Endothelial cell (in vitro differentiated cells): Measurements from ENCODE around the gene VSX1. TPM values are rescaled to one million over a fixed set of nuclear protein-coding genes. Genes with fewer than 3 reads are reported as not detected.

Source experiments
- DNase-seq: peaks from one replicate; pipeline ENCODE4 v3.0.0; 2021; ENCODE audit warnings: low spot score
- H3K27ac Mint-ChIP-seq: one replicate; pipeline ENCODE4 v1.8.0; 2021; ENCODE audit warnings: mixed read lengths, inconsistent platforms; ENCODE audit not compliant: unreplicated experiment
- H3K27me3 Mint-ChIP-seq: one replicate; pipeline ENCODE4 v1.8.0; 2021; ENCODE audit warnings: mild to moderate bottlenecking, moderate library complexity, mixed read lengths, inconsistent platforms; ENCODE audit not compliant: unreplicated experiment
- H3K36me3 Mint-ChIP-seq: one replicate; pipeline ENCODE4 v1.8.0; 2021; ENCODE audit warnings: mild to moderate bottlenecking, low read depth, mixed read lengths, inconsistent platforms; ENCODE audit not compliant: unreplicated experiment
- H3K4me1 Mint-ChIP-seq: one replicate; pipeline ENCODE4 v1.8.0; 2021; ENCODE audit warnings: mild to moderate bottlenecking, mixed read lengths, inconsistent platforms; ENCODE audit not compliant: unreplicated experiment
- H3K4me3 Mint-ChIP-seq: one replicate; pipeline ENCODE4 v1.8.0; 2021; ENCODE audit warnings: mild to moderate bottlenecking, mixed read lengths, inconsistent platforms; ENCODE audit not compliant: unreplicated experiment
- H3K9me3 Mint-ChIP-seq: one replicate; pipeline ENCODE4 v1.8.0; 2021; ENCODE audit warnings: mixed read lengths, inconsistent platforms; ENCODE audit not compliant: unreplicated experiment
- total RNA-seq: library from RNA; stranded (reverse); fragmentation: NEBNext Ultra II Directional; extraction: Animal tissue kit (Norgen Biotek cat#: 25700); gene quantifications from one replicate; pipeline ENCODE4 v1.2.1, GENCODE V29; 2021; ENCODE audit not compliant: unreplicated experiment
- TF ChIP-seq, protein P1 (sequence below): fragments of 200-600 bp; sonication (generic); IDR thresholded peaks from one replicate; pipeline ENCODE4 v1.5.0; 2021; ENCODE audit warnings: antibody characterized with exemption; ENCODE audit not compliant: unreplicated experiment

The VSX1 gene
- total RNA-seq, 1 donor from 2014 or later = not detected

DNA sequence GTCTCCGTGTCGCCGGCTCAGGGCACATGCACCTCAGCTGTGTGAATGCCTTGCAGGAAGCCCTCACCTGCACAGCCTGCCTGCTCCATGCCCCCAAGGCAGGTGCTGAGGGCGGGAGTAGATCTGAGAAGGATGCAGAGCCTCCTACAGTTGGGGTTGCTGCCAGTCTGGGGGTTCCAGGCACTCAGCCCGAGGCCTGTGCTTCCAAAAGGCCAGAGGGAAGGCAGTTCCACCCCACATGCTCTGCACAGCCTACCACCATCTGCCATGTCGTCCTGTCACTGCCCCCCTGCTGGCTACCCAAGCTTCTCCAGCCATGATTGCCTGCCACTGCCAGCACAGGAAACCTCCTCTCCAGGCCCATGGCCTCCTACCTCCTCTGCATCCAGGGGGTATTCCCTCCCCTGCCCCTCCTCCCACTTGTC, 43.3 kb downstream of the VSX1 start:
- Mint-ChIP-seq H3K27ac (no peak overlapping the region), H3K4me1 (peaks cover 60% of the 10 kb centered on the region)
- TF ChIP-seq, protein P1, sequence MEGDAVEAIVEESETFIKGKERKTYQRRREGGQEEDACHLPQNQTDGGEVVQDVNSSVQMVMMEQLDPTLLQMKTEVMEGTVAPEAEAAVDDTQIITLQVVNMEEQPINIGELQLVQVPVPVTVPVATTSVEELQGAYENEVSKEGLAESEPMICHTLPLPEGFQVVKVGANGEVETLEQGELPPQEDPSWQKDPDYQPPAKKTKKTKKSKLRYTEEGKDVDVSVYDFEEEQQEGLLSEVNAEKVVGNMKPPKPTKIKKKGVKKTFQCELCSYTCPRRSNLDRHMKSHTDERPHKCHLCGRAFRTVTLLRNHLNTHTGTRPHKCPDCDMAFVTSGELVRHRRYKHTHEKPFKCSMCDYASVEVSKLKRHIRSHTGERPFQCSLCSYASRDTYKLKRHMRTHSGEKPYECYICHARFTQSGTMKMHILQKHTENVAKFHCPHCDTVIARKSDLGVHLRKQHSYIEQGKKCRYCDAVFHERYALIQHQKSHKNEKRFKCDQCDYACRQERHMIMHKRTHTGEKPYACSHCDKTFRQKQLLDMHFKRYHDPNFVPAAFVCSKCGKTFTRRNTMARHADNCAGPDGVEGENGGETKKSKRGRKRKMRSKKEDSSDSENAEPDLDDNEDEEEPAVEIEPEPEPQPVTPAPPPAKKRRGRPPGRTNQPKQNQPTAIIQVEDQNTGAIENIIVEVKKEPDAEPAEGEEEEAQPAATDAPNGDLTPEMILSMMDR = no peak

DNA sequence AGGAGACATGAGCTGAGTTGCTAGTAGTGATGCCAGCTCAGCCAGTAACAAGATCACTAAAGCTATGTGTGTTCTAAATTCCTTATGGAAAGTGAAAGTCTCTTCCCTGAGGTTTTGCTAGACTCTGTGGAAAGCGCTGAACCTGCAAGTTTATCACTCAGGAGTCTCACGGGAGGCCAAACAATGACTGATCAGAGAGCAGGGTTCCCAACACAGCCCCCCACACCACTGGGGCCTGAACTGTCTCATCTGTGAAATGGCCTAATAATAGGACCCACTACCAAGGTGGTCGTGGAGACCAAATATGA, 43.9 kb downstream of the VSX1 start:
- no peaks in the 10 kb centered on the region for H3K9me3 Mint-ChIP-seq
- DNase-seq = no peak
- H3K4me1 Mint-ChIP-seq = peaks cover 55% of the 10 kb centered on the region
- TF ChIP-seq, protein P1 = no peak
- H3K36me3 Mint-ChIP-seq = no peaks in the 10 kb centered on the region
- H3K4me3 Mint-ChIP-seq = no peak overlapping the region
- H3K27ac Mint-ChIP-seq = no peak overlapping the region
- peaks cover 2% of the 10 kb centered on the region for H3K27me3 Mint-ChIP-seq

More for the DNA sequence above, 43.3 kb downstream of the VSX1 start:
- no peak overlapping the region for H3K4me3 Mint-ChIP-seq
- peaks cover 2% of the 10 kb centered on the region for H3K27me3 Mint-ChIP-seq
- no peaks in the 10 kb centered on the region for H3K9me3 Mint-ChIP-seq
- DNase-seq = no peak
- H3K36me3 Mint-ChIP-seq = no peaks in the 10 kb centered on the region

DNA sequence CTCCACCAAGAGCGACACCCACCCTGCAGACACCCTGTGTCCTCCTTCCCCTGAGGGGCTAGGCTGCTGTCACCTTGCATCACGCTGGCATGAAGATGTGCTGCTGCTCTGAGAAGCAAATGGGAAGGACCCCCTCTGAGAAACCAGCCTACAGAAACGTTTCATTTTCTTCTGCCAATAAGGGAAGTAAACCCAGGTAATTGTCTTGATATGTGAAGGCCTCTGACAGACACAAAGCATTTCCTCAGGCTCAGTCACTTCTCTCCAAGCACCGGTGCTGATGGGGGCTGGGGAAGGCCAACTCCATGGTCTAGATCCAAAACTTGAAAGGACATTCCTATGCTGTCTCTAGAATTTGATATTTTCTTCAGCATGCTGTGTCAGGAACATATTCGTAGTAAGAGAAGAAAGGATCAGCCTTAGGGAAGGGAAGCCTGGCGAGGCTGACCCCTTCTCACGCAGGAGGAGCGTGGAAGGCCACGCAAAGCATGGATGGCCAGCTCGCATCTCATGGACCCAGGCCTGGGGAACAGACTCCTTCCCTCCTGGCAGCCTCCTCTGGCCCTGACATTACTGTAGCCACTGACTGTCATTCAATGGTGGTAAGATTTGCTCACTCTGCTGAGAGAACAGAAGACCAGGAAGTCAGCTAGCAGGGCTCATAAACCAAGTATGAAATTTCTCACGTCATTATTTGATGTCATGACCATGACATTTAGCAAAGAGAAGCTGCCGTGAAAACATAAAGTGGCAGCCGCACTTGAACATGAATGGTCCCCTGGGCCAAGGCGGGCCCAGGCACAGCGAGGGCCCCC, 44.4 kb downstream of the VSX1 start:
- peaks cover 50% of the 10 kb centered on the region for H3K4me1 Mint-ChIP-seq
- H3K36me3 Mint-ChIP-seq = no peaks in the 10 kb centered on the region
- DNase-seq = no peak
- TF ChIP-seq, protein P1 = no peak
- H3K27me3 Mint-ChIP-seq = peaks cover 2% of the 10 kb centered on the region
- H3K4me3 Mint-ChIP-seq = no peak overlapping the region
- H3K9me3 Mint-ChIP-seq = no peaks in the 10 kb centered on the region
- peak overlapping the region; percentile 3 for H3K27ac Mint-ChIP-seq

DNA sequence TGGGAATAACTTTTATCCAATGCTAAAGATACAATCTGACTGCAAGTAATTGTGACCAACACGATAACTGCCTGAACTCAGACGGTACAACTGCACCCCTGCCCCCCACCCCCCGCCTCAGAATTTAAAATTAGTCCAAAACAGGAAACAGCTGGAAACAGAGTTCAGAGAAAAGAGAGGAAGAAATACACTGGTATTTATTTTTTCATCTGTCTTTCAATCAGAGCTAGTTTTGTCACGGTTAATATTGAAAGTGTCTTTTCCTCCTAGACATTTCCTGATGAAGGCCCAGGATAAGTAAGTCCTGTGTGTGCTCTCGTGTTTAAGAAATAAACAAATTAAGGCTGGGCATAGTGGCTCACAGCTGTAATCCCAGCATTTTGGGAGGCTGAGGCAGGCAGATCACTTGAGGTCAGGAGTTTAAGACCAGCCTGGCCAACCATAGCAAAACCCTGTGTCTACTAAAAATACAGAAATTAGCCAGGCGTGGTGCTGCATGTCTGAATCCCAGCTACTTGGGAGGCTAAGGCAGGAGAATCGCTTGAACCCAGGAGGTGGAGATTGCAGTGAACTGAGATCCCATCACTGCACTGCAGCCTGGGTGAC, 45.5 kb downstream of the VSX1 start:
- Mint-ChIP-seq H3K4me1 (peaks cover 48% of the 10 kb centered on the region), H3K27me3 (peaks cover 2% of the 10 kb centered on the region), H3K4me3 (no peak overlapping the region), H3K27ac (peak overlapping the region; percentile 38), H3K9me3 (no peaks in the 10 kb centered on the region), H3K36me3 (no peaks in the 10 kb centered on the region)
- no peak for DNase-seq
- TF ChIP-seq, protein P1 = no peak

DNA sequence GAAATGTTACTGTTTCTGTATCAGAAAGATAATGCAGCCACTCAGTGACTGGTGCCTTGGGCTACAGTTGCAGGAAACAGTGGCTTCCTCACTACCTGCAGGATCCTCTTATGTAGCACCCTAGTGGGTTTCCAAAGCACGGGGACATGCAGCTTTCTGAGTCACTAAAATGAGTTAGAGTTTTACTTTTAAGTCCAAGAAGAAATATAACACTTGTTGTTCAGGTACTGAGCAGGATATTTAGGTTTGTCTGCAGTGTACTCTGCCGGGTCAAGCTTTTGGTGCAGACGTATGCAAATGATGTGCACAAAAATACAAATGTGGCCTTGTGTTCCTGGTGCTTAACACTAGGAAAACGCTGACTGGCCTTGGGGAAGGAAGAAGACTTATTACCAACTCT, 46.0 kb downstream of the VSX1 start:
- Mint-ChIP-seq H3K9me3 (no peaks in the 10 kb centered on the region), H3K36me3 (no peaks in the 10 kb centered on the region), H3K27ac (peak overlapping the region; percentile 38), H3K4me1 (peaks cover 48% of the 10 kb centered on the region), H3K27me3 (peaks cover 2% of the 10 kb centered on the region), H3K4me3 (no peak overlapping the region)
- TF ChIP-seq, protein P1 = no peak
- no peak for DNase-seq
